Myocyte (in vitro differentiated cells): ENCODE data around the gene CPM. TPM values are rescaled to one million over a fixed set of nuclear protein-coding genes. Genes with fewer than 3 reads are reported as not detected.
A peak's percentile ranks its signal among the peaks of the same experiment; 100 is the strongest.

Experiments
- DNase-seq: peaks from one replicate; pipeline ENCODE4 v3.0.0-alpha.2; 2012; ENCODE audit warnings: low read depth
- total RNA-seq: library from RNA; depleted of rRNA; stranded (reverse); fragments of >200 nt; gene quantifications from 2 replicates; pipeline ENCODE4 v1.2.3, GENCODE V29; 2014

The CPM gene
- total RNA-seq, 1 donor from 2014 or later, result 3.0 TPM

DNA sequence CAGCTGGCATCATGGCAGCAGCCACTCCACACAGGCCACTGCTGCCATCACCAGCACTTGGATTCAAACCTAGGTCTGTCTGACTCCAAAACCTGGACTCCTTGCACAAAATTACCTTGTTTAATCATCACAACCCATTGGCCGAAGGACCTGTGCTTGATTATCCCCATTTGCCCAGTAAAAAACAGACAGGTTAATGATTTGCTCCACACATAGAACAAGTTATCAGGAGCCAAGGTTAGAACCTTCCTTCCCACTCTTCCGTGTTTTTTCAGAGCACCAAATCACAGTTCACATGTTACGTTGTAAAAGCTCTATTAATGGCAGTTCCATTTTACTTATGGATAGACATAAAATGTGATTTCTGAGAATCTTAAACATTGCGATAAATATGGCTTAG lies 23.5 kb upstream of the CPM start:
- DNase-seq, result no peak

DNA sequence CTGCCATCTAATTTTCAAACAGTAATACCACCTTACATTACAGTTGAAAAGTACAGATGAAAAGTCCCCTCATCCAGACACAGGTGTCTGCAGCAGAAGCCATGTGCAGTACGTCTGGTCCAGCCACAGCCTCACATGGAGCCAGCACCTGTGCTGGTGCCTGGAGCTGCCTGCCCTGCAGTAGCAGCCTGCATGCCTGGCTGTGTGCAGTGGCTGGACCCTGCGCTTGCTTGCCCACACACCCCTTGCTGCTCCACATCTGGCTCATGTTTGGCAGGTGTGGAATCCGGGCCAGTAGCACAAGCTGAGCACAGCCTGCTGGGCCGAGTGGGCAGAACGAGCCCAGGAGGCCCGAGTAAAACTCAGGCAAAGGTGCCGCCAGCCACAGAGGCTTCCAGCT lies 21.8 kb upstream of the CPM start:
- DNase-seq, result no peak

DNA sequence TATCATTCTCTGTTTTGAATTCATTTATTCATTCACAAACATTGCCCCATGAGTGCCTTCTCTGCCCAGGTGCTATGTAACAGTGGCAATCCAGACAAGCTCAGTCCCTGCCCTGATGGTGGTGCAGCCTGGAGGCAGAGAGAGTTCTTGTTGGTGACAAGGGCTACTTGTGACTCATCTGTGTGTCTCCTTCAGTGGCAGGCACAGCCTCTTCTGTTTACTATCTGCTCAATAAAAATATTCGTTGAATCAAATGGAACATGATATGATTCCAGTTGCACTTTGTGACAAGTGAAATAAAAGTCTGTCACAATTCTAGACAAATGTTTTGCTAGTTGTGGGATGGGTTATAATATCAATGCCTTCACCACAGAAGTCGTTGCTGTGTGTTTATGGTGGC lies 20.6 kb upstream of the CPM start:
- DNase-seq, result peak; percentile 42

DNA sequence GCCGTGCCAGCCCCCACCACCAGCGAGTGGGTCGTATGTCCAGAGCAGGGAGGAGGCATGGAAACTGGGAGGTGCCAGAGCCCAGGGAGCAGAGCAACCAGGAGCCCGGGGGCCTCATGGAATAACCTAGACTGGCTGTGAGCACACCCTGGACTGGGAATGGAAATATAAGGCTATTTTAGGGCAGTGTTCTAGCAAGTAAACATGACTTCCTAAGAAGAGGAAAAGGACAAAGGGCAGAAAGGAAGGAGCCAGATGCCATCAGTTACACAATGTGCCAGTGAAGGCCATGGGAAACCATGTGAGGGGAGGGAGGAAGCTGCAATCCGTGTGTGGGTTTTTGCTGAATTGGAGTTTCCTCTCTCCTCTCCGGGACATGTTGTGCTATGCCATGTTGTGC lies 18.7 kb upstream of the CPM start:
- DNase-seq, result no peak

DNA sequence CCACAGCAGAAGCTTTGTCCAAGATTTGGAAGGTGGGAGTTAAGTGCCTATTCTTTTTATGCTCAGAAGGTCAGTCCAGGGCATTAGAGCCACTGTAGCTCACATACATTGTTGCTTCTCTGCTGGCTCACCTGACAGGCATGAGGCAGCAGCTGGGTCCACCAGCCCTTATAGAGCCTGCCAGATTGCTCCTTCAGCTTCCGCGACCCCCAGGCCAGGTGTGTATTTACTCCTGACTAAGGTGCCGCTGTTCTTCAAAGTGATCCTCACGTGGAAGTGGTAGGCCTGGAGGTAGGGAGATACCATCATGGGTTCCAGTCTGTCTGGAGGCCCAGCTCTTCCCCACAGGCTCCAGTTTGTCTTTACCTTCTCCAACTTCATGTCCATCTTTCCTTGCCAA lies 17.5 kb upstream of the CPM start:
- no peak for DNase-seq

DNA sequence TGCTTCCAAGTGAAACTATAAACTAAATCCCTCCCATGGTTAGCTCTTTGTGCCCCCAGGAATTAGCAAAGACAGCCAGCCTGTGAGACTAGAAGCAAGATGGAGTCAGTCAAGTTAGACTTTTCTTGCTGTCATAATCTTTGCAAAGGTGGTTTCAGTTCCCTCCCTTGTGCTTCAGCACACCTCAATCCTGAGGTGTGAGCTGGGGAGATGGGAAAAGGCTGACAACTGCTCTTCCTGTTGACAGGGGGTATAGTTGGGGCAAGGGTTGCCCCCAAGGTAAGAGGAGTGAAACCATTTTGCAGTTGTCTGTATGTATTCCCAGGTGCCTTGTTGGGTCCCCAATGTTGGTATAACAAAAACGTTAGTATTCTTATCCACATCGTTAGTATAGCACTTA lies 12.3 kb upstream of the CPM start:
- no peak for DNase-seq

DNA sequence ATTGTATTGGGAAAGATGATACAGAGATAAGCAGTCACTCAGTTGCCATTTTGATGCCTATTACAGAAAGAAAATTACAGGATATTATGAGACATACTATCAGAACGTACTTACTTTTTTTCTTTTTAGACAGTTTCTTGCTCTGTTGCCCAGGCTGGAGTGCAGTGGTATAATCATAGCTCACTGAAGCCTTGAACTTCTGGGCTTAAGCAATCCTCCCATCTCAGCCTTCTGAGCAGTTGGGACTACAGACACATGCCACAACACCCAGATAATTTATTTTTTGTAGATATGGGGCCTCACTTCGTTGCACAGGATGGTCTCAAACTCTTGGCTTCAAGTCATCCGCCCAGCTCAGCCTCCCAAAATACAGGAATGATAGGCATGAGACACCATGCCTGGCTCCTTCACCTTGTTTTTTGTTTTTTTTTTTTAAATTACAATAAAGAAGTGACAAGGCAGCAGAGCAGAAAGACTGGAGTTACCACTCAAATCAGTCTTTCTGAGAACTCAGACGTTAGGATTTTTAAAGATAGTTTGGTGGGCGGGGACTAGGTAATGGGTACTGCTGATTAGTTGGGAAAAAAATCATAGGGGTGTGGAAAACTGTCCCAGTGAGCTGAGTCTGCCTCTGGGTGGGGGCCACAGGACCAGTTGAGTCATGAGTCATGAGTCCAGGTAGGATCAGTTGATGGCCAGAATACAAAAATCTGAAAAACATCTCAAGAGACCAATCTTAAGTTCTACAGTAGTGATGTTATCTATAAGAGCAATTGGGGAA lies 11.5 kb upstream of the CPM start:
- no peak for DNase-seq

DNA sequence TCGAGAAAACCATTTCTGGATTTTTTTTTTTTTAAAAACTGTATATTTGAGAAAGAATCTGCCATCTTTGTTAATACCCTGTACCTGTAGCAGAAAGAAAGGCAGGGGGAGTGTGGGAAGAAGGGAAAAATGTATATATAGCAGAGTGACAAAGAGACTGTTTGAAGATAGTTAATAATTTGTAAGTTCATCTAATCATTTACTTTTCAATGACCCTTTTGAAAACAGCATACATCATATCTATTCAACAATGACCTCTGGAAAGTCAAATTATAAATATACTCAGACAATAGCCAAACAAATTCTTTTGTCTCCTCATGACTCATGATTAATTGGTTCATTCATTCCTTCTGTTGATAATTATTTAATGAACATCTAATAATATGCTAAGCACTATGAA lies 10.9 kb upstream of the CPM start:
- DNase-seq, result no peak

DNA sequence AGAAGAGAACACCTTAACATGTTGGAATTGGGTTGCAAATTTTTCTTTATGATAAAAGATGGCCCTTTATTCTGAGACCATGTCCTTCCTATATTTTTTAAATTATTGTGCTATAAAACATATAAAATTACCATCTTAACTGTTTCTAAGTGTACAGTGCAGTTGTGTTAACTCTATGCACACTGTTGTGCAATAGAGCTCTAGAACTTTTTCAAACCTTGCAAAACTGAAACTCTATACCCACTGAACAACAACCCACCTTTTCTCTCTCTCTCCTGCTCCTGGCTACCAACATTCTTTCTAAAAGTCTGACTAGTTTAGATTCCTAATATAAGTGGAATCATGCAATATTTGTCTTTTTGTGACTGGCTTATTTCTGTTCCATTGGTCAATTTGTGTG lies 7.8 kb upstream of the CPM start:
- no peak for DNase-seq

DNA sequence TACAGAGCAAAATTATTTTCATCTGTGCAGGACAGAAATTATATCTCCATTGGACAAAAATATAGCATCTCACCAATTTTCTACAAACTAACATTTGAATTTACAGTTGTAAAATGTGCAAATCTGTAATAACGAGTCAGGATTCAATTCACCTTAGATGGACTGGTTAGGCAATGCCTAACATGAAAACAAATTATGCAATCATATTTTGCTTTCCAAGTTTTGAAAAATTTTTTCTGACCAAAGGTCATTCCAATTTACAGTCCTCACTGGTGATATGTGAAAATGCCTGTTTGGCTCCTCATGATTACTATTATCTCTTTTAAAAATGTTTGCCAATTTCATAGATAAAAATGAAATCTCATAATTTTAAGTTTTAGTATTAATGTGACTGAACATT lies 6.5 kb upstream of the CPM start:
- DNase-seq, result no peak

DNA sequence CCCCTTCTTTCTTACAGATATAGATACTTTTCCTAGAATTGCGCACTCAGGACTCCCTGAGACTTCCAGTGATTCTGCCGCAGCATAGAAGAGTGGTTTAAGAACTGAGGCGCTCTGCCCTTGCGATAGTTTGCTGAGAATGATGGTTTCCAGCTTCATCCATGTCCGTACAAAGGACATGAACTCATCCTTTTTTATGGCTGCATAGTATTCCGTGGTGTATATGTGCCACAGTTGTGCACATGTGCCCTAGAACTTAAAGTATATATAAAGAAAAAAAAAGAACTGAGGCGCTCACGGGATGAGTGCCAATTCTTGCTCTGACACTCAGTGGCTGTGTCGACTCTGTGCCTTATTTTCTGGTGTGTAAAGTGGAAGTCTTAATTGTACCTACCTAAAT lies 1.4 kb upstream of the CPM start:
- DNase-seq, result no peak

DNA sequence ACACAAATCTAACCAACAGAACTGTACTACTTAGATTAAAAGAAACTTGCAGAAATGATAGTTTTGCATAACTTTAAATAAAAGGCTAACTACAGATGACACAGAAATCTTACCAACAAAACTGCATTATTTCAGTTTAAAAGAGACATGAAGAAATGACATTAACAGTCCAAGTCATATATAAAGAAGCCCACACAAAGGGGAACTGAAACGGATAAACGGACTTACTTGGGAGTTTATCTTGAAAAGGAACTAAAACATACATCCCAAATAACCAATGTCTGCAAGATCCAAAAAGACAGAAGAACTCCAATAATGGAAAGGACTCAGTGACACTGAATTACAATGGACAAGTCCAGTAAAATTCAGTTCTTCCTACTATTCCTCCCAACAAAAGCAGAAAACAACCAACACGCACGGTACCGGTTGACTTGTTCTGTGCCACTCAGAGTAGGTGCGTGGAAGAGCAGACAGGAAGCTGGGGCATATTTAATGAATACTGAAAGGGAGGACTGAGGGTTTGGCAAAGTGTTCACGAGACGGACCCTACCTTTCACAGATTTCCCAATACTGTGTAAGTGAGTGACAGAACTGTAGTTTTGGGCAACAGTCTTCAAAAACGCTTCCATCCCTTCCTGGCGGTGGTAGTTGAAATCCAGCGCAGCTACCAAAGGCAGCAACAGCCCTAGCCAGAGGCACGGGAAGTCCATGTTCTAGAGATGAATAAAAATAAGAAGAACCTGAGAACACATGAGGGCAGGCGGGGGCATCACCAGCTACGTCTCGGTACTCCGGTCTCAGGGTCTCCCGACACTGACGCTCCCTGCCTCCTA lies 627 bp downstream of the CPM start:
- DNase-seq, result no peak

DNA sequence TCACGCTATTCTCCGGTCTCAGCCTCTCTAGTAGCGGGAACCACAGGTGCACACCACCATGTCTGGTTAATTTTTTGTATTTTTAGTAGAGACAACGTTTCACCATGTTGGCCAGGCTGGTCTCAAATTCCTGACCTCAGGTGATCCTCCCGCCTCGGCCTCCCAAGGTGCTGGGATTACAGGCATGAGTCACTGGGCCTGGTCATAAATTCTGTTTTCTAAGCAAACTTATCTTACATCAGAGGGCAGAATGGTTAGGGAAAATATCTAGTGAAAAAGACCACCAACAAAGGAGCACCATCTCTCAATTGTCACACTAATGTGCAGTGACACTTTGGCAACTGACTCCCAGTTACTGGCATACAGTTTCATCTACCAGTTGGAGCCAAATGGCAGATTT lies 2.8 kb downstream of the CPM start:
- no peak for DNase-seq

DNA sequence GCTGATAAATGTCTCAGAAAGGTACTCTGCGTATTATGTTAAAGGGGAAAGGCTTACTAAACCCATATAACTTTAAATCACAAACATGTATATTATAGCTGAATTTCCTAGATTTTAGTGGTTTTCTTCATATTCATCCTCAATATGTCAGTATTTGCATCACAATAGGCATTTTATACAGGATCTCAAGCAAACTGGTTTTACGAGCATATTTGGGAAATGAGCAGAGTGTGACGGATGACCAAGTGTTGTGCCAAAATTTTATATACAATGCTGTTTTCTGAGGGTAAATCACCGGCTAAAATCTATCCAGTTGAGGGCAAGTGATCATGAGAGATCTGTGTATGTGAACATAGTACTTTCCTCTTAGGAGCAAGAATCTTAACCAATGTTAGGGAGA lies 8.4 kb downstream of the CPM start:
- DNase-seq, result no peak

DNA sequence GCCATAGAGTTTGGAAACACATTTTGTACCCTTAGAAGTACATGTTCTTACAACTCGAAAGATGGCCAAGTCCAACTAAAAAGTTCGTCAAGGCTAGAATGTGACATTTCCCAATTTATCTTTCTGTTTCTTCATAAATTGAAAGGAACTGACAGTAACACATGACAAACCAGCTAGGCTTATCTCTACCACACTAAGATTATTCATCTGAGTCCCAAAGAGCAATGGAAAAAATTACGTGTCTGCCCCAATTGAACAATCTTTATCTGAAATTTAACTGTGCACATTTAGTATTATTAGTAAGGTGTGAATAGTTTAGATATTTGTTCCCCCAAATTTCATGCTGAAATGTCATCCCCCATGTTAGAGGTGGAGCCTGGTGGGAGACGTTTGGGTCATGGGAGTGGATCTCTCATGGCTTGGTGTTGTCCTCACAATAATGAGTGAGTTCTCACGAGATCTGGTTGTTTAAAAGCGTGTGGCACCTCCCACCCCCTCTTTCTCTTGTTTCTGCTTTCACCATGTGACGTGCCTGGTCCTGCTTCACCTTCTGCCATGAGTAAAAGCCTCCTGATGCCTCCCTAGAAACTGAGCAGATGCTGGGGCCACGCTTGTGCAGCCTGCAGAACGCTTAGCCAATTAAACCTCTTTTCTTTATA lies 13.3 kb downstream of the CPM start:
- DNase-seq, result no peak

DNA sequence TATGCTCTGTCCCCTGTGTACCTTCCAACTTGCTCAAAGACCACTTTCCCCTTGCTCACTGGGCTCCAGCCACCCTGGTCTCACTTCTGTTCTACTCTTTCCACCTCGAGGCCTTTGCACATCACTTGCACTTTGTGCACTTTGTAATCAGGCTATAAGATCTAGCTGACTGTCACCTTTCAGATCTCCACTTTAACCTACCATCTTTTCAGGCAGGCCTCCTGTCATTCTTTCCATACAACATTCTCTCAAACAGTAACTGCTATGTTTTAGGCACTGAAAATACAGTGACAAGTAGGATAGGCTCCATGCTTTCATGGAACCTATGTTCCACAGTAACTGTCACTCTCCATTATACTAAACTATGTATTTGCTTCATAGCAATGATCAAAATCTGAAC lies 14.0 kb downstream of the CPM start:
- DNase-seq, result no peak

DNA sequence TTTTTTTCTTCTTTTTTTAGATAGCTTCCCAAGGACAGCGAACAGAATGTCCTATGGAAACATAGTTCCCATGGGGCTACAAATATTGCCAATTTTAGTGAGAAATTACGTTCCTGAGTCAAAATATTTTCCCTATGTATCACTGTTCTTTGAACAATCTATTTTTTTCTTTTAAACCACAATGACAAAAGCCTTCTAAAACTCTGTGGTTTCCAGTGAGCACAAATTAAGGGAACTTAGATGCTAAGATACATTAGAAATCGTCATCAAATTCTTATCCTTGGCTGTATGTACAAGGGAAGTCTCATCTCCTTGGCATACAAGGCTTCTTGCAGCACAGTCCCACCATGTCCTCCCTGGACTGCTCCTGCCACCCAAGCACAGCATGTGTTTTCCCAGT lies 17.9 kb downstream of the CPM start:
- peak; percentile 38 for DNase-seq

DNA sequence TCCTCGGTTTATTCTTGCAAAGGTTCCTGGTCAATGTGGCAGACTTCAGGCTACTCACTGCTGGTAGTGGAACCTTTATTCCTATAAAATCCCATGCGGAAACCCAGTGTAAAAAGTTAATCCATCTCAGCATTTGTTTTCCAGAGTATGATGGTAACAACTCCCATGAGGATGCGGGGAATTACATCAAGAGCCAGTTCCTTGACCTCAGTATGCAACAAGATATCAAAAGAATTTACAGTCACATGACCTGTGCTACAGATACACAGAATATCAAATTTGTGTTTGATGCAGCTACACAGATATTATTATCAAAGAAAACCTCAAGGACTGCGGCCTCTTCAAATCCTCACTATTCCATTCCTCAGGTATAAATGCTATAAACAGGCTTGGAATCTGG lies 19.3 kb downstream of the CPM start:
- DNase-seq, result peak; percentile 41

DNA sequence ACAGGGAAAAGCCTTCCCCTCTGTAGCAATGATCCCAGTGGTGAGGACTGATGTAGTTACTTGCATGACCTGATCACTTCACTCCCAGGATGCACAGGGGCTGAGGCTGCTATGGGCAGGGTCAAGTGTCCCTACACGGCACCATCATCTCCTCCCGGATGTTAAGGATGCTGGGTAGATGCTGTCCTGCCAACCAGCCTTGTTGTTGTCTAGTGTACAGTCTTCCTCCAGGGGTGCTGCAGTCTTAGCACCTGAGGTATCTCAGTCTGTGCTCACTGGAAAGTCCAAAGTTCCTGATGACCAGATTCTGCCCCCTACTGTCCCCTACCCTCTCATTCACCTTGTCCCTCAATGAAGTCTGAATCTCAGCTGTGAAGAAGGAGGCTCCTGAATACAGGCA lies 20.1 kb downstream of the CPM start:
- no peak for DNase-seq

DNA sequence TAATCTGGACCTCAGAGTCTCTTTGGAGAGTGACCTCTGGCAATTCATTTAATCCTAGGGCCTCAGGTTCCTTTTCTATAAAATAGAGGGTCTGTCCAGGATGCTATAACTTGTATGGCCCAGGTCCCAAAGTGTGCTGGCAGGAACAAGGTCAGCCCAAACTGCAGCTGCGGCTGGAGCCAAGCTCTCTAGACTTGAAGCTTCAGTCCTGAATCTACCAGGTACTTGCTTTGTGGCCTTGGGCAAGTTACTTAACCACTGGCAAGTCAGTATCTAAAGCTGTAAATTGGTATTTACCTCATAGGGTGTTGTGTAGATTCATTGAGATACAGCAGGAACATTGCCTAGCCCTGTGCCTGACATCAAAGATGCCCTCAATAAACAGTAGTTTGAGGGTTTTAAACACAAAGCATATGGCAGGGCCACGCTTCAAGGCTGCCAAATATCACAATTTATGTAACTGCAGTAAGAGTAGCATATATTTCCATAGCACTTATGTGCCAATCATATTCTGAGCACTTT lies 21.7 kb downstream of the CPM start:
- DNase-seq, result no peak

DNA sequence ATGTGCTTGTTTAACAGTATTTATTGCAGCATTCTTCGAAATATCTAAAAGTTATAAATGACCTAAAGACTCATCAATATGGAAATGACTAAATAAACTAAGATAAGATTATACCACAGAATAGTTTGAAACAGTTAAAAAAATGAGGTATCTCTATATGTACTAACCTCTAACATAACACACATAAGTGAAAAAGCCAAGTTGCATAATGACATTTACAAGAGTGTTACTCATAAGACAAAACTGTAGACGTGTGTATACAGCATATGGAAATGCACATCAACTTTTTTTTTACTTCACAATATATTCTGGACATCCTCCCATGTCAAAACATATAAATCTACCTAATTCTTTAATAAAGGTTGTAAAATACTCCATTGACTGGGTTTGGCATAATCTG lies 22.8 kb downstream of the CPM start:
- no peak for DNase-seq

DNA sequence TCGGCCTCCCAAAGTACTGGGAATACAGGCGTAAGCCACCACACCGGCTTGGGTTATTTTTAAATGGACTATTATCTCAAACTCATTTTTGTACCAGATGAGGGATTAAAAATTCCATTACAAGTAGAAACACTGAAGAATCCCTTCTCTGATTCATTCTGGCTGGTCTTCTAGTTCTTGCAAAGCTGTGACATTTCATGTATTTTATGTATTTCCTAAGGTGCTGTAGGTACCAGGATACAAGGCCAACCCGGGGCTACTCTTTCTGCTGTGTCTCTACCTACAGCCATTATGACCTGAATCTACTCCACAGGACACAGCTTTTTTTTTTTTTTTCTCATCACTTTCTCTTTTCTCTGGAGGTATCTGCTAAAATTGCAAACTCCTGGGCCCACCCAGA lies 24.9 kb downstream of the CPM start:
- DNase-seq, result no peak
